ENCODE data around the gene IL36A.
A peak's percentile ranks its signal among the peaks of the same experiment; 100 is the strongest.

The IL36A gene, protein sequence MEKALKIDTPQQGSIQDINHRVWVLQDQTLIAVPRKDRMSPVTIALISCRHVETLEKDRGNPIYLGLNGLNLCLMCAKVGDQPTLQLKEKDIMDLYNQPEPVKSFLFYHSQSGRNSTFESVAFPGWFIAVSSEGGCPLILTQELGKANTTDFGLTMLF

DNA sequence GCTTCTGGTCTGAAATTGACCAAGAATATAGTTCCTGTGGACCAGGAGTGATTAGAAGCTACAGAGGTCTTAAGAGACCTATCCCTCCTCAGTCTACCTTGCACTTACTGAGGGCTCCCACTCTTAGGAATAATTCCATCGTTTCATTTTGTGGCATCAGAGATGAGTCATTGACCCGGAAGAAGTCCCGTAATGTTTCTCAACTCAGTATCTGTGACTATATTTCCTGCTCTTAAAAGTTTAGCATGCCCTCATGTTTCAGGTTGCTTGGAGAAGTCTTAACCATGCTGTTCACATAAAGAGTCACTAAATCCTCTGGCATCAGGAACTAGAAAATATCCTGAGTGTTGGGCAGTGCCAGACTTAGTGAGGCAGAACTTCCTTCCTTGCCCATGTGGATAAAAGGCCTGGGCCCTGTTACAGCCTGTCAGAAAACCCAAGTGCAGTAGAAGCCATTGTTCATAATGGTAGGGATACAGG is at the start of gene IL36A:
TSS of gene IL36A (plus strand) at position 430 of the 480 bp plus-strand sequence. CDS start 413 bp downstream, outside the sequence.
- DNase-seq: no peak

DNA sequence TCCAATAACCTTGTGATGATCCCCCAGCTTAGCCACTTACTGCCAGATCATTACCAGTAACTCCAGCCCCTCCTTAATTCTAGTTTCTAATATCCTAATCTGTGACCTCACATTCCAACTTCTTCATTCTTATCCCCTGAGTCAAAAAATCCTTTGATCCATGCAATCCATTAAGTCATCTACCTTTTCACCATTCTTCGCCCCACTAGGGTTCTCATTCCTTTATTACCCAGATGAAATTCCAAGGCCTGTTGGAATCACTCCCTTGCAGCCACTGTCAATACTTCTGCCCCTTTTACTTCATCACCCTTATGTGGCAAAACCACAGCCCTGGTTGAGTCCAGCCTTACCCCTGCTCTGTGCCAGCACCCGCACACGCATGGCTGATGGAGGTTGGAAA is 47.7 kb upstream of the IL36A start:
- DNase-seq: no peak

DNA sequence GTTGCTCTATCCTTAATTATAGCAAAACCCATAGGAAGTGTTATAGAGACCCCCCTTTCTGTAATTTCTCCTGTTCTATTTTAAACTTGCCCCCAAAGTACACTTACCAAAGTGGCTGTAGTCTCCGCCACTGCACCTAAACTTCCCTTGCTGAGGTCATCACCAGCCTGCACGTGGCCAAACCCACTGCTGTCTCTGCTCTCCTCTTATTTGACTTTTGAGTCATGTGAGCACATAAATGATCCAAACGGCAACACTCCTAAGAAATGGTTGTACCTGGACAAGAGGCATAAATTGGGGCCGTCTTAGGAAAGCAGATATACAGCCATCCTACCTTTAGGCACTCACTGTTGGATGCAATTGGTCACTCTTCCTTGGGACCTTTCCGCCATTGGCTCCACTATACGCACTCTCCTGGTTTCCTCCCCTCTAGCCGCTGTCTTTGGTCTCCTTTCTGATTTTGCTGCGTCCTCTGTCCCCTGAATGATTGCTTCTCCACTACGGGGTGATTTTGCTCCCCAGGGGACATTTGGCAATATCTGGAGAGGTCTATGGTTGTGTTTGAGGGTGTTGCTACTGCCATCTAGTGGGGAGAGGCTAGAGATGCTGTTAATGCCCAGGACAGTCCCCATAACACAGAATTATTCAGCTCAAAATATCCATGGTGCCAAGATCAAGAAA is 46.7 kb upstream of the IL36A start:
- peak; percentile 29 for DNase-seq

DNA sequence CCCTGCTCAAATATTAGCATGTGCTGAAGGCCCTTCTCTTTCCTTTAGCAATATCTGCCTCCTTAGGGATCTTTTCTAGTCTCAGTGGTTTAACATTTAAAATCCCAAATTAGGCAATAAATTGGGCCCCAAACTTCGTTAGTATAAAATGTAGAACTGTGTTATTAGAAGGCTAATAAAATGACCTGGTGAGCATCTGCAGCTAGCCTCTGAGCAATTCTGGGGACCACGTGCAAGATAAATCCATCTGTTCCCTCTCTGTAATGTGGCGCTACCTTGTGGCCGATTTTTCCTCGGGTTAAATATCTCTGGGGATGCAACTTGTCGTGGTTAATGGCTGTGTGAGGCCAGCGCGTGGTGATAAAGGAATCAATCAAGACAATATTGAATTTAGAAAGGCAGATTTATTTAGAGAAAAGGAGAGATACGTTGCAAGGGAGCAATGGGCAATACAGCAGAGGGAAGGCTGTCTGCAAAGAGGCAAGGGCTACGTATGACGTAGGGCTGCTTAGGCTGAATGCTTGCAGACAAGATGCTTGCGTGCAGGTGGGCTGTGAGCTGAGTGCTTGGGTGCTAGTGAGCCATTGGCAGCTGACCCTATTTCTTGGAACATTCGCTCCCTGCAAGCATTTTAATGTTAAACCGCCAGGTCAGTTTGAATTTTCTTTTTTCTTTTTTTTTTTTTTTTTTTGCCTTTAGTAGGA is 46.0 kb upstream of the IL36A start:
- peak; percentile 65 for DNase-seq

DNA sequence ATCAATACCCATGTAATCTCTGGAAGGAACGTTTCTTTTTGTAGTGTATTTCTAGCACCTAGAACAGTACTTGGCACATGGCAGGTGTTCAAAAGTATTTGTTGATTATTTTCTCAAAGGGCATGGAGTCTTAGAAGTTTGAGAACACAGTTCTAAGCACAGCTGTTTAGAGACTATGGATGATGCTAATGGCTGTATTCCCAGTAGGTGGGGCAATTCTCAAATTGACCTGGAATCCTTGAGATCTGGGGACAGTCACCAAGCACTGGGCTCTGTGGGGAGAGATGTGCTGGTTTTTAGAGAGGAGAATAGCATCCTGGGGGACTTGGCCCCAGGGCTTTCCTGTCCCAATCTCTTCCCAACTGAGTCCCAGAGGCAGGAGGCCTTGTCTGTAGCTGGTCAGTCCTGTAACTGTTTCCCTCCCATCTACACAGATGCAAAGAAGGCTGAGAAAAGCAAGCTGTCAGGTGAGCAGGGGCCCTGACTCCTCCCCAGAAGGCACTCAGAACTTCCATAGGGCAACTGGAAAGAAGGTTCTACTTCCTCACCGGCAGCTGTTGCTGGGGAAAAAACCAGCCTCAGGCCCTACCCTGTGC is 44.9 kb upstream of the IL36A start:
- no peak for DNase-seq

DNA sequence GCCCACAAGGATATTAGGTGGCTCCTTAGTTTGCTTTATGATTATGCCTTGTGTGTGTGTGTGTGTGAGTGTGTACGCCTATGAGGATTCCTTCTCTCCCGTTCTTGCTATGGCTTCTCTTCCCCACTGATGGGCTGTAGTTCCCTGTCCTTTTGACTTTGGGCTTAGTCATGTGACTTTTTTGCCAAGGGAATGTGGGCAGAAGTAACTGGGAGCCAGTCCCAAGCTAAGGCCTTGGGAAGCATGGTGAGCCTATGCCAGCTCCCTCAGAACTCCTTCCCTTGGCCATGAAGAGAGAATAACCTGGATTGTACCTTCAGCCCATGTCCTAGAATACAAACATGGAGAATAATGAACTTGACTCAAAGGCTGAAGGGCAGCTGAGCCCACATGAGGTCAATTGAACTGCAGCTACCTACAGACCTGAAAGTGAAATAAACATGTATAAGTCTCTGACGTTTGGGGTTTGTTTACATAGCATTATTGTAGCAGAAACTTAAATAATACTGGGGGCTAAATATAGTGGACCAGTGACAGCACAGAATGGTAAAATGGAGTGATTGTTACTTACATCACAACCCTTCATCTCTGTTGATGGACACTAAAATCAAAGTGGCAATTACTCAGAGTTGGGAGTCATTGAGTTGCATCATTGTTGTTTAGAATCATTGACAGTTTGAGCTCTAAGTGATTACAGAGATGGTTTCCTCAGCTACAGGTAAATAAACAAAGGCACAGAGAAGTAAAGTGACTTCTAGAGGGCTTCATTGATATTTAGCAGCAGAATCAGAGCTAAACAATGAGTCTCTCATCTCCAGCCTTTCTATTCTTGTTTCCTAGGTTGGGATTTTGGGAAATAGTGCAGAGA is 42.7 kb upstream of the IL36A start:
- DNase-seq: no peak

DNA sequence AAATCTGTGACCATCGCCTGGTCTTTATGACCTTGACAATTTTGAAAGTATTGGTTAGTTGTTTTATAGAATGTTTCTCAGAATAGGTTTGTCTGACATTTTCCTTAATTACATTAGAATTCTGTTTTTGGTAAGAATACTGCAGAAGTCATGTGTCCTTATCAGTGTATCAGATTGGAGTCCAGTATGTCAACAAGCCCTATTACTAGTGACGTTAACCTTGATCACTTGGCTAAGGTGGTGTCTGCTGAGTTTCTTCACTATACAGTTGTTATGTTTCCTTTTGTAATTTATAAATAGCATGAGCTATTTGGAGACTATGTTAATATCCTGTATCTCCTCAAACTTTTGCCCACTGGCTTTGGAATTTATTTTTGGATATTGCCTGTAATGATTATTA is 38.2 kb upstream of the IL36A start:
- no peak for DNase-seq

DNA sequence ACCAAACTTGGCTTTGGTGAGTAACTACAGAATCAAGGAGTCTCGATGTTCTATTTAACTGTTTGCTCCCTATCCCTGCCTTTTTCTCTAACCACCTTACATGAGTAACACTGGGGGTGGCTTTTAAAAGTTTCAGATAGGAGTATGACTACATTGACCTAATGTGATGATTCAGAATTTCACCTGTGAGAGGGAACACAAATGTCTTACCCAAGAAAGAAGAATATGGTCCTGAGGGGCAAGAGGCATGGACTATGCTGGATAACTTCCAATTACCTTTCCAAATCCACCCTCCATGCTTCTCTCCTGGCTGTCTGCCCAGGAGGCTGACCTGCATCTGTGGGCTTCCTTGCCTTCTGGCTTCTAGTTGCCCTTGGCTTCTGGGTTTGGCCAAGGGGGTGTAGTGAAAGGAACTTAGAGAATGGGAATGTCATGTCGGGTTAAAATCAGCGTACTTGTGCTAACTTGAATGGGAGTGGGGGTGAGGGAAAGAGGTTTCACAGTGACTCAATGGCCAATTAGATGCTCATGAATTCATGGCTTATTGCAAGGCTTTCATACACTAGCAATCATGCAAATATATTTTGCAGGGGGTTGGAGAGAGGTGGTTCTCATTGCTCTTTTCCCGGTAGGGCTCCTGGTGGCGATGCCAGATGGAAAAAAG is 32.7 kb upstream of the IL36A start:
- no peak for DNase-seq

DNA sequence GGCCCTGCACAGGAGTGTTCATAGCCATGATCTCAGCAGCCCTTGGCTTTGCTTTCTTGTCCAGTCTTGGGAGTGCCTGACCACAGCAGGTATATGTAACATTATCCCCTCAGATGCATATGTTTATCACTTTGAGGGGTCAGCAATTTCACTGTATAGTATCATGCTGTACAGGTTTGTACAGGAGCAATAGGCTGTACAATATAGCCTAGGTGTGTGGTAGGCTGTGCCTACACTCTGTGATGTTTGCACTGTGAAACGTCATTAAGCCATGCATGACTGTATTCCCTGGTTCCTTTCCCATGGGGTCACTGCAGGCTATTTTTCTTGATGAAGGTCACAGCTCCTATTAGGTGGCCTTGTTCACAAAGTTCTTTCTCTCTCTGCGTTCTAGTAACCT is 32.1 kb upstream of the IL36A start:
- DNase-seq: no peak

DNA sequence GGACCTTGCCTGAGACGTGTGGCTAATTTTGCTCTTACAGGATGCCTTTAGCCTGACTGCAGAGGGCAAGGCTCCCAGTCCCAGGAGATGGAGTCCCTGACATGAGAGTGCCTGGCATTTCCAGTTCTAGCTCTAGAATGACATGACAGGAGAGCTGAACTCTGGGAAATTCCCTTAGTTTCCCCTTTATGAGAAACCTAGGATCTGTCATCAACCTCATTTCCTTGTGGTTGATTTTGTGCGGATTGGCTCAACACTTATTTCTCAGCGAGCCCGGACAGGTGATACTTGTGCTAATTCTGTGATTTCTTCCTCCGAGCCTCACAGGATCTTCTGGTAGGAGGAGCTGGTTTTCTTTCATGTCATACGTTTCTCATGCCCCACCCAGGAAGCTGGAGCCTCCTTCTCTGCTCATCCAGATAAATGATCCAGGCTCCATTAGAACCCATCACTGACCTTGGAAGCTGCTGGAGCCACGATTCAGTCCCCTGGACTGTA is 27.7 kb upstream of the IL36A start, which contains the start of gene IL36G:
TSS of gene IL36G (plus strand) at position 448 of the 498 bp plus-strand sequence. CDS start 633 bp downstream, outside the sequence.
- no peak for DNase-seq

DNA sequence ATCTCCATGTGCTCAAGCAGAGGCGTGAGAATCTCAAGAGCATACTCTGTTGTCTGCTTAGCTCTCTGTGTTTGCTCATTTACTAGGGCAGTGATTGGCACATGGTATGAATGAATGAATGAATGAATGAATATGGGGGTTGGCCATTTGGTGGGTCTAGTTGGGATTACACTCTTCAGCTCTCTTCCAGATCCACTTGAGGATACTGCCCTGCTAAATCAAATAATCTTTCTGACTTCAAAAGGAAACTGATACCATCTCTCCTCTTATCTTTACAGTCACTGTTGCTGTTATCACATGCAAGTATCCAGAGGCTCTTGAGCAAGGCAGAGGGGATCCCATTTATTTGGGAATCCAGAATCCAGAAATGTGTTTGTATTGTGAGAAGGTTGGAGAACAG is 25.5 kb upstream of the IL36A start:
- no peak for DNase-seq

DNA sequence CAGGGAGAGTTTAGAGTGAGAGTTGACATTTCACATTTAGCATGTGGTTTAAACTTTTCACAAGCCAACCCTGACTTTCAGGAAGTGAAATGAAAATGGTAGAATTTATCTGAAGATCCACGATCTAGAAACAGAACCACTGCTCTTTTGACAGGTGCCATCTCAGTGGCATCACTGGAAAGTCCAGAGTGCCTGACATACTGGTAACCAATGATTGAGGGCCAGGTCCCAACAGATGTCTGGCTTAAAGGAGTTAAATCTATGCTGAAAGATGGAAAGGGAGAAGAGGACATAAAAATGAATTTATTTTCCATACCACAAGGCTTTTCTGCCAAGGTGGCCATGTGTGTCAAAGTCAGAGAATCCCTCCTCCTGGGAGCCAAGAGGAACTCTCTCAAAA is 24.7 kb upstream of the IL36A start:
- no peak for DNase-seq

DNA sequence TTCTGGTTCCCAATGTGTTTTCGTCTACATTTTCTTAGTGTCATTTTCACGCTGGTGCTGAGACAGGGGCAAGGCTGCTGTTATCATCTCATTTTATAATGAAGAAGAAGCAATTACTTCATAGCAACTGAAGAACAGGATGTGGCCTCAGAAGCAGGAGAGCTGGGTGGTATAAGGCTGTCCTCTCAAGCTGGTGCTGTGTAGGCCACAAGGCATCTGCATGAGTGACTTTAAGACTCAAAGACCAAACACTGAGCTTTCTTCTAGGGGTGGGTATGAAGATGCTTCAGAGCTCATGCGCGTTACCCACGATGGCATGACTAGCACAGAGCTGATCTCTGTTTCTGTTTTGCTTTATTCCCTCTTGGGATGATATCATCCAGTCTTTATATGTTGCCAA is 20.2 kb upstream of the IL36A start:
- no peak for DNase-seq

DNA sequence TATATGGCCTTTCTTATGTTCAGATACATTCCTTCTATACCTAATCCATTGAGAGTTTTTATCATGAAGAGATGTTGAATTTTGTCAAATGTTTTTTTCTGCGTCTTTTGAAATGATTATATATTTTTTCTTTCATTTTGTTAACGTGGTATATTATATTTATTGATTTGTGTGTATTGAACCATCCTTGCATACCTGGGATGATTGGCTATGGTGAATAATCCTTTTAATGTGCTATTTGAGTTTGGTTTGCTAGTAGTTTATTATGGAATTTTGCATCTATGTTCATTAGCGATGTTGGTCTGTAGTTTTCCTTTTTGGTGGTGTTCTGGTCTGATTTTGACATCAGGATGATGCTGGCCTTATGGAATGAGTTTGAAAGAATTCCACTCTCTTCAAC is 15.6 kb upstream of the IL36A start:
- no peak for DNase-seq

DNA sequence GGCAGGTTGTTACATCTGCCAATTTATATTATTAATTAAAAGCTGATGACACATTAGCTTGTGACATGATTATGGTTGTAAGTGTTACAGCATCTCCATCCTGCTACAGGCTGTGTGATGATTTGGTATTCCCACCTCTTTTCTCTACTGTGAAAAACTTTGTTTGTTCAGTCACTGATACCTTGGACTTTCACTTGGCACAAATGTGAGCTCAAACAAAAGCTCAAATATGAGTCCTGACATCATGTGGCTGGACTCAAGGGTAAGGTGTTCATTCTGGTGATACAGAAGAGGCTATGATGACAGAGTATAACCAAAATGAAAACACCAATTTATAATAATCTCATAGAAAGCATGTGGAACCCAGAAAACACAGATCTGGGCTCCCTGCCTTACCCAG is 11.4 kb upstream of the IL36A start:
- DNase-seq: no peak

DNA sequence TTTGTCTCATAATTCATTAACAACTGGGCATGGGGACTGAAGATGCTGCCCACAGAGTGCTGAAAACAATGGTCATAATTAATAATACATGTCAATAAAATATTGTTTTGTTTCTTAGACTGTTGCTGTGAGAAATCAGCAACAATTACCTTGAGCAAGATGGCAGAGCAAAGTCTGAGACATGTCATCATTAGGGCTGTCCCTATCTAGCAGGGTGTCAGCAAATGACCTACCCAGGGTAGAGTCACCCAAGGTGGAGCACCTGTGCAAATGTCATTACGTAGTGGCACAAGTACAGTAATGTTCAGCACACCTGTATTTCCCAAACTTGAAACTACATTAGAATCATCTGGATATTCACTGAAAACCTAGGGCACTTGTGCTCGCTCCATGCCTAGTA is 10.6 kb upstream of the IL36A start:
- DNase-seq: no peak

DNA sequence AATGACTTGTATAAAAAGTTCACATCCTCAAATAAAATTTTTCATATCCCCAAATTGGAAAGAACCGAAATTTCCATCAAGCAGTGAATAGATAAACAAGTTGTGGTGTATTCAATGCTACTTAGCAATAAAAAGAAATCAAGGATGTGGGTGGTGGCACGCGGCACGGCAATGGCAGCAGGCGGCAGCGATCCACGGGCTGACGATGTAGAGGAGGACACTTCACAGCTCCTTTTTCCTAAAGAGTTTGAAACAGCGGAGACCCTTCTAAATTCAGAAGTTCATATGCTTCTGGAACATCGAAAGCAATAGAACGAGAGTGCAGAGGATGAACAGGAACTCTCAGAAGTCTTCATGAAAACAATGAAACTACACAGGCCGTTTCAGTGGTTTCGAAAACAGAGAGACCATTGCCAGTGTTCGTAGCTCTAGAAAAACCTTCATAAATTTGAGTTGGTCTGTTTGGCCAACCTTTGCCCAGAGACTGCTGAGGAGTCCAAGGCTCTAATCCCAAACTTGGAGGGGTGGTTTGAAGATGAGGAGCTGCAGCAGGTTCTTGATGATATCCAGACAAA is 9.8 kb upstream of the IL36A start:
- DNase-seq: no peak

DNA sequence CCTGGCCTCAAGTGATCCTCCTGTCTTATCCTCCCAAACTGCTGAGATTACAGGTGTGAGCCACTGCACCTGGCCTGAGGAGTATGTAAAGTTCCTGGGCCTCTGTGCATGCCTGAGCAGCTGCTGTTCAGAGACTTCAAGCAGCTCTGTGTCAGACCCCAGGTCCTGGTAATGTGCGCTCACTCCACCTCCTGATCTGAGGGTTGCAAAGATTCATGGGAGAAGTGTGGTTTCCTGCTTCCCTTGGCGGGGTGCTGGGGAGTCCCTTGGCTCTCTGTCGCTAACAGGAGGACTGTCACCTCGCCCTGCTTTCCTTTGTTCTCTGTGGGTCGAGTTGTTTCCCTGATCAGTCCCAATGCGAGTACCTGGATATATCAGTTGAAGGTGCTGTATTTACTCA is 8.6 kb upstream of the IL36A start:
- no peak for DNase-seq

DNA sequence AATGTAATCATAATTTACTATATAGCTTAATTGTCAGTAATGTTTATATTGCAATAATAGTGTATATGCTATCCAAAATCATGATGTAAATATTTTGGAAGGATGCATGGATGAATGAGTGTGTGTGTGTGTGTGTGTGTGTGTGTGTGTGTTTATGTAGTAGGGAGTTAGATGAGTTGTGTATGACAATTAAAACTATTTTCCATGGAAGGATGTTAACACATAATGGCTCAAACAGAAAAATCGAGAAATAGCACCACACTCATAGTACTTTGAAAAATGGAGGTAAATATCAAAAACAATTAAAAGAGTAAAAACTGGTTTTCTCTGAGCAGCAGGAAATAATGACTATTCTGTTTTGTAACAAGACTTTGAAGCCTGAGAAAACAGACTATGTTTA is 8.1 kb upstream of the IL36A start:
- no peak for DNase-seq

DNA sequence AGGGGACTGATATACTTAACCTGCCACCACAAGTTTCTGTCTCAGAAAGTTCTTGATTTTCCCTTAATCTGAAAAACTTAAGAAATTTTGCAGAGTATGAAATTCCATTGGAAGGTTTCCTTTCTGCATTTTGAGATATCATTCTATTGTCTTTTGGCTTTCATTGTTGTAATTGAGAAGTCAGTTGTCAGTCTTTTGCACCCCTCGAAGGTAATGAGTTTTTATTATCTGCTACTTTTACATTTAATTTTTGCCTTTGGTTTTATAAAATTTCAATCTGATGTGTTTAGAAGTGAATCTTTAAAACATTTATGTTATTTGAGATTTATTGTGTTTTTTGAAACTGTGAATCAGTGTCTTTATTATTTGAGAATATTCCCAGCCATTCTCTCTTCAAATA is 4.8 kb upstream of the IL36A start:
- DNase-seq: no peak

DNA sequence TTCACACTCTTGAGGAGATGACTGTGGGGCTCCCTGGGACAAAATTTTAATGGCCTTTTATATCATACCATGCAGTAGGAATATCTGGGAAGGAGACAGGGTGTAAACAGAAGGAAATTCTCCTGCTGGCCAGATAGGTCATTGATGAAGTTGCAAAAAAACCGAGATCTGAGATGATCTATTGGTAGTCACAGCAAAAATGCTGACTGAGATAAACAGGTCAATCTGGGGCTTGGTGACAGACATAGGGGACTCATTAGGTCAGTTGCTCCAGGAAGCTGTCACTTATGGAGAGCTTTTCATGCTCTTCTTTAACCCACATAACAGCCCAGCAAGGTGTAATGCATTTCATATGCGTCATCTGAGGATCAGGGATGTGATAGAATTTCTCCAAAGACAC is 2.6 kb upstream of the IL36A start:
- DNase-seq: no peak

DNA sequence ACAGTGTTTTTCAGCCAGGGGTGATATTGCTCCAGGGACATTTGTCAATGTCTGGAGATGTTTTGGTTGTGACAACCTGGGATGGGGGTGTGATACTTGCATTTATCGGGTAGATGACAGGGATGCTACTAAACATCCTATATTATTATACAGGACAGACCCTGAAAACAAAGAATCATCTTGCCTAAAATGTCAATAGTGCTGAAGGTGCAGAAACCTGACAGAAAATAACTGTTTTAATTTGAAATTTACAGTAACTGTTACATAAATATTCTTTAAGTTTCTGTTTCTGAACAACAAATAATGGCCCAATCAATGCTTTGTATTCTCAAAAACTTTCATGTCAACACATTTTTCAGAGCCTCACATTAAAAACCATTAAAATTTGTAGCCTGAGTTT is 2.0 kb downstream of the IL36A start:
- no peak for DNase-seq

All from NCI-H524 treated with DMSO at 0.1 percent for 48 hours (cell line).